ENCODE measurements around the gene FBXO21.
"Not testable (repeated sequence)": the region's sequence is repeated elsewhere in the genome, so short reads cannot be mapped to it uniquely, and the experiment has no call there.

Gene FBXO21

DNA sequence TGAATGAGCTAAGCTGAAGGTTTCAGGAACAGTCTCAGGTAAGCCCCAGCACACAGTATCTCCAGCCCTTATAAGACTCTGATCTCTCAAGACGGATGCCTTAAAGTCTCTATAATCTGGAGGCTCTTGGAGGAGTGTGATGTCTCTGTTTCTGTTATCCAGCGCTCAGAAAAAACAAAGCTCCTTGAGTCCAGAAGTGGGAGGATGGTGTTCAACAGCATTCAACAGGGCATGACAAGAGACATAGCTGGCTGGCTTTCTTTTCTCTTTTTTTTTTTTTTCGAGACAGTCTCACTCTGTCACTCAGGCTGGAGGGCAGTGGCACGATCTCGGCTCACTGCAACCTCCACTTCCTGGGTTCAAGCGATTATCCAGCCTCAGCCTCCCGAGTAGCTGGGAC, 59.5 kb downstream of the FBXO21 start:
- DNase-seq = no peak

DNA sequence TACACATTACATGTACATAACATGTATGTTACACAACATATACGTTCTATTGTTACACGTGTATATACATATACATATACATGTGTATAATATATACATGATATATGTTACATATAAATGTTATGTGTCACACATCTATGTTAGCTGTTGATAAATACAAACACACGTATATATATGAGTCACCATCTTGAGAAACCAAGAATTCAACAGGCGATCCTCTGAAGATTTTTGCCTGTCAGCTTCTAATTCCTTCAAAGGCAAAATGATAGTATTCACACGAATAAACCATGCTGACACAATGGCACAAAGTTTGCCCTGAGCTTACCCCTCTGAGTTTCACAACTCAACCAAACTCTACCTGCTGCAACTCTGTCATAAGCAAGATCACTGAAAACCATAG, 60.9 kb downstream of the FBXO21 start:
- no peak for DNase-seq

DNA sequence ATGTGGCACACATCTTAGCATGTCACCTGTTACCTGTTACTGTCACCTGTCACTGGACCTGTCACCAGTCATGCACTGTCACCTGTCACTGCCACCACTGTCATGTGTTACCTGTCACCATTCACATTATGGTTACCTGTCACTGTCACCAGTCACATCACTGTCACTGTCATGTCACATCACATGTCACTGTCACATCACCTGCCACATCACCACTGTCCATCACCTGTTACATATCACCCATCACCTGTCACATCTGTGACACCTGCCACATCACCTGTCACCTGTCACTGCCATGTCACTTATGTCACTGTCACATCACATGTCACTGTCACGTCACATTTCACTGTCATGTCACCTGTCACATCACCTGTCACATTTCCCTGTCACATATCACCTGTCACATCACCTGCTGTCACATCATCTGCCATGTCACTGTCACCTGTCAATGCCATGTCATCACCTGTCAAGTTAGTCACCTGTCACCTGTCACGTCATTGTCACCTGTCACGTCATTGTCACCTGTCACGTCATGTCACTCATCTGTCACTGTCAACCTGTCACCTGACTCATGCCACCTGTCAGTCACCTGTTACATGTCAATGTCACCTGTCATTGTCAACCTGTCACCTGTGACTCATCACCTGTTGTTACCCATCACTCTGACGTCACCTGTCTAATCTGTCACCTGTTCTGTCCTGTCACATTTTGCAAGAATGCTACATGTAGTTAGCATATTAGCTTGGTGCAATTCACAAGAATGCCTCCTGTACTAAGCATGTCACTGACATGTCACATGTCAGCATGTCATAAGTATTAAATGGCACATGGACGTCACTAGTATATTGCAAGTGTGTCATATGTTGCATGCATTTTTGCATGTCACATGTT, 62.1 kb downstream of the FBXO21 start:
- no peak for DNase-seq

DNA sequence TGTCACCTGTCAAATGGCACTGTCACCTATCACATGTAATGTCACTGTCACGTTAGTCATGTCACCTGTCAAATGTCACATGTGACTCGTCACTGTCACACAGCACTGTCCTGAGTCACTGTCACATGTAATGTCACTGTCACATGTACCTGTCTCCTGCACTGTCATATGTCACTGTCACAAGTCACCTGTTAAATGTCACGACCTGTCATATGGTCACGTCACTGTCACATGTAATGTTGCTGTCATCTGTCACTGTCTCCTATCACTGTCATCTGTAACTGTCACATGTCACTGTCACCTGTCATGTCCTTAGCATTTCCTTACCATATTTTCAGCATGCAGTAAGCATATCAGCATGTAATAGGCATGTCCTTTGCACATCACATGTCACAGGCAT, 63.9 kb downstream of the FBXO21 start:
- DNase-seq = no peak

DNA sequence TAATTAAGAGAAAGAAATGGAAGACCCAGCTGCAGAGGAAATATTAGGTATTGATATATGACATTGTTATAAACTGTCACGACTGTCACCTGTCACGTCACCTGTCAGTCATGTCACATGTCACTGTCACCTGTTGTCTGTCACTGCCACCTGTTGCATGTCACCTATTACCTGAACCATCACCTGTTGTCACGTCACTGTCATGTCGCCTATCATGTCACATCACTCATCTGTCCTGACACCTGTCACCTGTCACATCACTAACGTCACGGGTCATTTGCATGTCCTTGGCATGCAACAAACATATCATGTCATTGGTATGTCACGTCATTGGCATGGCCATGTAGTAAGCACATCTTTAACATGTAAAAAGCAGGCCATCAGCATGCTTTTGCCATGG, 64.5 kb downstream of the FBXO21 start:
- no peak for DNase-seq

DNA sequence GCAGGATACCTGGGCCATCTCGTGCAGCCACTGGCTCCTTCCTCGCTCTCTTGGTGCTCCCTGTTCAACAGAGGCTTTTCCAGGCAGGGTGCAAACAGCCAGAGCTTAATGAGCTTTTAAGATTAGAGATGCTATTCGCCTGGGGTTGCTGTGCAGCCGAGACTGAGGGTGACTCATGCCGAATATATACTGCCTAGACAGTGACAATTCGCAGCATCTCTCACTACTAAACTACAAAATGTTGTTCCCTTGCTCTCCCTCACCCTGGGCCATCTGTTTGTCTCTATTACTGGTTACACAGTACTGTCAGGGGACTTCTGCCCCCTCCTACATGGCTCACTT, 65.0 kb downstream of the FBXO21 start:
- no peak for DNase-seq

DNA sequence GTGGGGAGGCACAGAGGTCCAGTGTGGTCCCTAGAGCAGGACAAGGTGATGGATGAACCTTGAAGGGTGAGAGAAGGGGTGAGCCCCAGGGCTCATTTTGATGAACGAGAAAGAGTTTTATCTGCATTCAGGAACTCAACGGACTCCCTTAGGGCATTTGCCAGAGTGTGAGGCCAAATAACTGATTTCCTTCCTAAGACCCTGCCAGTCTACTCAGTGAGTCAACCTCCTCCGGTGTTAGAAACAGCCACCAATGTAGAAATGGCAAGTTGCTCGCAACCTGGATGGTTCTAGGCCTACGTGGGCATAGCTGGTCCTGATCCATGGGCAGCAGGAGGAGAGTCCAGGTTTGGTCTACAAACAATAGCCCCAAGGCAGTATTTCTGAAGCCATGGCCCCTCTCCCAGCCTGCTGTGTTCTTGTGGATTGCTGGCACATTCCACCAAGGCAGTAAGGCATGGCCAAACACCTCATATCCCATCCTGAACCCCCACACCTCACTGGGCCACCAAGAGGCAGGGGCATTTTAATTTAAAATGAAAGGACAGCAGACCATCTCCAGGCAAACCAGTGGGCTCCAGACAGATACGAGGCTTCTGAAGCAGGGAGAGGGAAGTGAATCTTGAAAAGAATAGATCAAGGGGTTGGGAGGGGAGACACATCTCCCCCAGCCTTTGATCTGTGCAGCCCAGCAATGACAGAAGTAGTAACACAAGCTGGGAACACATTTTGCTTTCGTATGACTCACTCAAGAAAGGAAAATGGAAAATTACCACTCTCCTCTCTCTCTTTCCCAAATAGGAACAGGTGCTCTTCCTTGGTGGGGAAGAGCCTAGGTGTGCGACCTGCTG, 65.6 kb downstream of the FBXO21 start:
- no peak for DNase-seq

DNA sequence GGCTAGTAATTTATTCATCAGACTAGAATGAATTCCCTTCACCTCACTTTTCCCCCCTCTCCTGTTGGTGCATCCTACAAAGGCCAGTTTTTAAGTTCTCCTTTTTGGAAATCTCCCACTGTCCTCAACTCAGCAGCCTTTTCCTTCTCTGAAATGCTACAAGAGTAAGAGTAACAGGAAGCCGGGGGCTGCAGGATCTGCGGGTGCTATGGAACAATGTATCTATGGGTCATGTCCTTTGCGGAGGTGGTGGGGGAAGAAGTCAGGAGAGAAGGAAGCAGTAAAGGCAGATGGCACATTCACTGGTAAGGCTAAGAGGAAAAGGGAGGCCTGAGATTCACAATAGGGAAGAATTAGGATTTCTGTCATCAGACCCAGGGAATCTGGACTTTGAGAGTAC, 68.8 kb downstream of the FBXO21 start:
- DNase-seq = peak in 1 of 2 experiments; percentile 11

DNA sequence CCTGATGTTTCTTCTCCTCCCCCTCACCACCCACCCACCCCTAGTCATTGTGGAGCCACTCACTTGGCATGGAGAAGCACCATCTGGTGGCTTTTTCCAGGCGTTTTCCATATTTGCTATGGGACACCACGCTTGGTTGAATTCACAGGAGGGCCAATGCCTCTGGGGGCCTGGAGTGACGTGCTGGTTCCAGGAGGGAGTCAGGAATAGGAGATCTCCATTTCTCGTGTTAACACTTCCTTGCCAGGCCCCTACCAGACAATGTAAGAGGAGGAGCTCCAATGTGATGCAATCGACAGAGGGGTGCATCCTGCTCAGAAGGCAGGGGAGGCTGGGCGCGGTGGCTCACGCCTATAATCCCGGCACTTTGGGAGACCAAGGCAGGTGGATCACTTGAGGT, 69.5 kb downstream of the FBXO21 start:
- DNase-seq = no peak

DNA sequence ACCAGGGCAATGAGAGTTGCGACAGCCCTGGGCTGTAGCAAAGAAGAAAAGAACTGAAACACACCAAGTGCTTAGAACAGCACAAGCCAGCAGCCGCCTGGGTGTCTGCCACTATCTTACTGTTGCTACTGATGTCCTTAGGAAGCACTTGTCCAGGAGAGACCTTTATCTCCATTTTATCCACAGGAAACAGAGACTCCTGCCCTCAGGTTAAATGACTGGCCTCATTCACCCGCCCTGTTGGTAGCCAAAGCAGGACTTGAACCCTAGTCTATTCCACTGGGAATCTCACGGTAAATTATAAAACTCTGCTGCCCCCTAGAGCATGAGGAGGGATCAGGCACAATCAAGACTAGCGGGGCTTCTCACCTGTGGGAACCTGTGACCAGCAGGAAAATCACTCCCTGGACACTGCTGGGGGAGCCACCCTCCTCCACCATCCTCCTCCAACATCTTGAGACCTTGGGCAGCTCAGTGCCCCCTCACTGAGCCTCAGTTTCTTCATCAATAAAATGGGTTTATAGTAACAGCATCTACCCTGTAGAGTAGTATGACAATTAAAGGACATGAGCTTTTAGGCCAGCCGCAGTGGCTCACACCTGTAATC, 70.6 kb downstream of the FBXO21 start:
- peak; percentile 21 to 30 for DNase-seq

DNA sequence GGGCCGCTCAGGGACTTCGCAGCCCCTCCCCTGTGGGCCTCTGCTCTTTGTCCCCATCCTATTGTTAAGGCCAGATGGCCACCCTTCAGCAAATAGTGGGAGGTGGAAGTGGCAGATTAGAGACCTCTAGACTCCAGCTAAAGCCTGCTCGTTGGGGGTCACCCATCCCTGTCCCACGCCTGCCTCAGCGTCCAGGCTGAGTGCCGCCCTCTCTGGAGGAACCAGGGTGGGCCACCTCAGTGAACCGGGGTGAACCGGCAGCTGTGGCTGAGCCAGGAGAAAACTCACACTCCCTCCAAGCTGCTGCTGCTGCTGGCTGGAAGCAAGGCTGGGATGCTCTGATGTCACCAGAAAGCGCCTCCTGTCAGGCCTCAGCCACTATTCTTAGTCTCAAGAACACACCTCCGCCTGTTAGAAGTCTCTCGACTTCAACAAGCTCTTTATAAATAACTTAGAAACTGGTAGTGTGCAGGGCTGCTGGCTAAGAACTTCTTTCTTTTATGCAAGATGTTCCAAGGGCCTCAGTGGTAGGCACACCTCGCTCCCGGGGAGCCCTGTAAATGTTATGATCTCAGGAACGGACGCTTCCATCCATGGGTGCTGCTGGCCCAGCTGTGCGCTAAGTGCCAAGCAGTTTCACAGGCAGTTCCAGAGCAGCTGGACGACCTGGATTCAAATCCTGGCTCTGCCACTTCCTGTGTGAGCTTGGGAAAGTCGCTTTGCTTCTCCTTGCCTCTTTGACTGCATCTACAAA, 71.3 kb downstream of the FBXO21 start:
- DNase-seq = no peak

DNA sequence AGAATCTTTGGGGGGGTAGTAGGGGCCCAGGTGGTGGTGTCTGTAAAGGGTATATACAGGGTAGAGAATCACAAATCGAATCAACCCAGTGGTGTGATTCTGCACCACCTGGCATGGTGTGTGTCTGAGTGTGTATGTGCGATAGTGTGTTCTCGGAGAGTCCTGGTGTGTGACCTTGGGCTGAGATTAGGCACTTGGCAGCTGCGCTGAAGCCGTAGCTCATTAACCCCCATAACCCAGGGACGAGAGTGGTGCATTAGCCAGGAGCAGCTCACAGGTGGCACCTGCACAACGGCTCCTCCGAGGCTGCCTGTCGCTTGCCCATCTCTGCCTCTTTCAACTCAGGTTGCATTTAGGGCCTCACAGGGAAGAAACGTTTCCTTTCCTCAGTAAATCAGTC, 75.5 kb downstream of the FBXO21 start:
- no peak for DNase-seq

DNA sequence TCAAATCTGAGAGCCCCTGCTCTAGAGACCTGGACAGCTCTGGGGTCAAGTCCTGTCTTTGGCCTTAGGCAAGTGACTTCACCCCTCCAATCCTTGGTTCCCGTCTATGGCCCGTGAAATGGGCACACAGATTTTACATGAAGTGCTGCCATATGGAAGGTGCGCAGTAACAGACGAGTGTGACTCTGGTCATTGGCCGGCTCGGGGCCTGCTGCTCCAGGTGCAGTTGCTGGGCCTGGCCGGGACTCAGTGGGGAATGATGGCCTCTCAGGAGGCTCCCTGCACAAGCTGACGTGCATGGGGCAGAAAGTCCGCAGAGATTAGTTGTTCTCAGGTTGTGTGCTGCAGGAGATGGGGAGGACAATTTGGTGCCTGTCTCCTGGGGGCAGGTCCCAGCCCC, 77.0 kb downstream of the FBXO21 start:
- DNase-seq = no peak

DNA sequence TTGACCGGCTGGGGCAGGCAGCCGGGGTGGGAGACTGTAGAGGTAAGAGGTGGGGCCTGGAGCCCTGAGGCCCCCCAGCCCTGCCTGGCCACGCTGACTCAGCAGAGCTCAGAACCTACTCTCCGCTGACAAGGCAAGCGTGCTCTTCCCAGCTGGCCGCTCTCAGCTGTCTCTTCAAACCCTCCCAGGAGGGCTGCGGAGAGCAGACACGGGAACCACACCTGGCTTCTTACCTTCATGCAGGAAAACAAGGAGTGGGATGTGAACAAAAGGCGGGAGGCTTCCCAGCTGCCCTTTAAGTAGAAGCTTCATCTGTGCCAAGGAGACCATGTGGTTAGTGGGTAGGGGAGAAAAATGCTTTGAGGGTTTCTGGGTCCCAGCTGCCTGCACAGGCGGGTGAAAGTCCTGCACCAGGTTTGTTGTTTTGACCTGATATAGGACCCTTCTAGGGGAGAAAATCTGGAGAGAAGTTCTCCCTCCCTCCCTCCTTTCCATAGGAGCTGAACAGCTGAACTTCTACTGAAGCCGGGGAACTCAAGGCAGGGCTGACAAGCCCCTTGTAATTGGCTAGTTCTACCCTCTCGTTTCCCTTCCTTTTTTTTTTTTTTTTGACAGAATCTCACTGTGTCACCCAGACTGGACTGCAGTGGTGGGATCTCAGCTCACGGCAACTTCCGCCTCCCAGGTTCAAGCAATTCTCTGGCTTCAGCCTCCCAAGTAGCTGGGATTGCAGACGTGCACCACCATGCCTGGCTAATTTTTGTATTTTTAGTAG, 78.3 kb downstream of the FBXO21 start:
- no peak for DNase-seq

DNA sequence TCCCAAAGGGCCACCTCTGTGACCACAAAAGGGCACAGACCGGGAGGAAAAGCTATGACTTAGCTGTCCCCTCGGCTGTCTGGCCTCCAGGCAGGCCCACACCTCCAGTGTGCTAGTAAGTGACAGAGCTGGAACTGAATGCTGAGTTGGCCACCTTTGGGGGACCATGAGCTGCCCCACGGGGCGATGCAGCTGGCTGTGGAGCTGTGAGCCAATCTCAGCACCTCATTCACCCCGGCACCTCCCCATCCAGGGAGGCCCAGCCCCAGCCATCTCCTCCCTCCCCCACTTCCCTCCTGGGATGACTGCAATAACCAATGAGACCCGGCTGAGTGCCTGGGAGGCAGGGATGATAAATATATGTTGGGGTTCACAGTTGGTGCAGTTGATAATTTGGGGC, 78.9 kb downstream of the FBXO21 start:
- DNase-seq = no peak

DNA sequence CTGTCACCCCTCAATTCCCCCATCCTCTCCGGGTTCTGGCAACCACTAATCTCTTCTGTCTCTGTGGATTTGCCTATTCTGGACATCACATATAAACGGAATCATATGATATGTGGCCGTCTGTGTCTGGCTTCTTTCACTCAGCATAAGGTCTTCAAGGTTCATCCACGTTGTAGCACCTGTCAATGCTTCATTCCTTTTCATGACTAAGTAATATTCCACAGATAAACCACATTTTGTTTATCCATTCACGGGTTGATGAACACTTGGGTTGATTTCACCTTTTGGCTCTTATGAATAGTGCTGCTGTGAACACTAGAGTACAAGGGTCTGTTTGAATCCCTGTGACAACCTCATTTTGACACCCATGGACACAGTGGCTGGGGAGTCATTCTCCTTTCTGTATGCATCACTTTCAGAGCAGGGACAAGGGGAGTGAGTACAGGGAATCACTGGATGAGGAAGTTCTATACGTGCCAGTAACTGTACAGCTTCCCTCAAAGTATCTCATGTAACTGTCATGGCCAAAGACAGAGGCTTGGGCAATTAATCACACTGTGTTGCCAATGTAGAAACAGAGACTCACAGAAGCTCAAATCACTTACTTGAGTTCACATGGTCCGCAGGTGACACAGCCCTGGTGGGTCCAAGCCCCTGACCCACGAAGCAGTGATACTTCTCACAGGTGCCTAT, 80.2 kb downstream of the FBXO21 start:
- DNase-seq = peak; percentile 12 to 14

DNA sequence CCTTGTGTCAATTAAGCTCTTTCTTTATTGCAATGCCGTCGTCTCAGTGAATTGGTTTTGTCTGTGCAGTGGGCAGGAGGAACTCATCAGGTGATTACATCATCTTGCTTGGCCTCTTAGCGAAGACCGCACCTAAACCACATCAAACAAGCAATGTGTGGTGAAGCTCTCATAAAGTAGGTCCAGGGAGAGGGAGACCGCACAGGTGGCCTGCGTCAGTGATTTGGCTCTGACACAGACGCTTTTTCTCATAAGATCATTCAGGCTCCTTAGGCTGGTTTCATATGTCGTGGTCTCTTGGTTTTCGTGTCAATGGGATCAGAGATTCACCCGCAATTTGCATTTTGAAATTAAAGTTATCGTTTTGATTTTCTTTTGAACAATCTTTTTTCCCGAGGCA, 84.4 kb downstream of the FBXO21 start:
- no peak for DNase-seq

DNA sequence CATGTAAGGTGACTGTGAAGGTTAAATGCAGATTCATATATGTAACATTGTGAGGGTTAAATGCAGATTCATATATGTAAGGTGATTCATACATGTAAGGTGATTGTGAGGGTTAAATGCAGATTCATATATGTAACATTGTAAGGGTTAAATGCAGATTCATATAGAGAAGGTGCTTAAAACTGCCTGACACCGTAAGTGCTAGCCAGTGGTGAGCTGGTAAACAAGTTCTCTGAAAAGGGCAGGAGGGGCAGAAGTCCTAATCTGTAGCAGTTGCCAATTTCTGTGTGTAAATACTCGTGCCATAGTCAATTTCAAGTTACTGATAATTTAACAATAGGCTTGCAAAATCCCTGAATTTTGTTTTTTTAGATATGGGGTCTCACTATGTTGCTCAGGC, 86.3 kb downstream of the FBXO21 start:
- not testable (repeated sequence) for DNase-seq

DNA sequence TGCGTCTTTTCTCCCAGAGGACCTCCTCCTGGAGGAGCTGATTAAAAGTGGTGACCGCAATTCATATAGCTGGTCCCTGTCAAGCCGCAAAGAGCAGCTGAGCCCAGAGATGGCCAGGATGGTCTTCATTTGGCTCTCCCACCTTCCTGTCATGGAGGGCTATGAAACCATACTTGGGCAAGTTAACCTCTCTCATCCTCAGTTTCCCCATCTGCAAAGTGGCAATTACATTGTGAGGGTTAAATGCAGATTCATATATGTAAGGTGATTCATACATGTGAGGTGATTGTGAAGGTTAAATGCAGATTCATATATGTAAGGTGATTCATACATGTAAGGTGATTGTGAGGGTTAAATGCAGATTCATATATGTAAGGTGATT, 87.5 kb downstream of the FBXO21 start:
- DNase-seq = no peak

DNA sequence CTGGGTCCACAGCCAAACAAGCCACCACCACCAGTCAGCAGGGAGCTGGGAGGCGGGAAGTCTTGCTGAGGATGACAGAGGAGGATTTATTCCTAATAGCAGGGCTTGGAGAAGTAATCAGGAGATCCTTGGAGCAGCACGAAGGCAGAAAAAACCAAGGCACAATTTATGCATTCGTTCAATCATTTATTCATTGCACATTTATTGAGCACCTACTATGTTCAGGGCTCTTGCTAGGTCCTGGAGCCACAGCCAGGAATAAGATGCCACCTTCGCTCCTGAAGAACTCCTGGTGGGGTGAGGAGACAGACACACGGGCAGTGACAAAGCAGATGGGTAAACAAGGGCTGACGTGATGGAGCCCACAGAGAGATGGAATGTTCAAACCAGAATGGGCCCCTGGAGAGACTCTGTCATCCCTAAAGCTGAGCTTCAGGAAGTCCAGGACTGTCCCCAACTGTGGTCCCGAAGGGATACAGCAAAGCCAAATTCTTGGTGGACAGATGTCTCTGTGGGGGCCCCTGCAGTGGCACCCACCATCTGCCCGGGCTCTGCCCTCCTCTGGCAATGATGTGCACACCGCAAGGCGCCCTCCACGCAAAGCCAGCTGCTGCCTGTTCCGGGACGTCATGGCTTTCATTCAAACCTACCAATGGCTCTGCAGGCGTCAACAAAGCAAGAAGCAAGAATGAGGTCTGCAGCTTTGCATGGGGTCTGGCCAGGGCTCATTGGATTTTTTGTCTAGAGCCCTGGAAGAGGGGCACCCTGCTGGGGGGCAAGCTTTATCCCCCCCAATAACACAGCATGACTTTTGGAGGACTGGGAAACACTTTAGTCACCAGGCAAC, 88.1 kb downstream of the FBXO21 start:
- DNase-seq = no peak
